GM19025 (cell line): ENCODE data around the gene RPUSD2.
A peak's percentile ranks its signal among the peaks of the same experiment; 100 is the strongest.

Source experiments
- ATAC-seq: cut with Tn5 transposase; IDR thresholded peaks from one replicate; pipeline ENCODE4 v1.9.1; 2021; ENCODE audit warnings: mild to moderate bottlenecking, low read depth, moderate library complexity; ENCODE audit not compliant: unreplicated experiment

Gene RPUSD2

DNA sequence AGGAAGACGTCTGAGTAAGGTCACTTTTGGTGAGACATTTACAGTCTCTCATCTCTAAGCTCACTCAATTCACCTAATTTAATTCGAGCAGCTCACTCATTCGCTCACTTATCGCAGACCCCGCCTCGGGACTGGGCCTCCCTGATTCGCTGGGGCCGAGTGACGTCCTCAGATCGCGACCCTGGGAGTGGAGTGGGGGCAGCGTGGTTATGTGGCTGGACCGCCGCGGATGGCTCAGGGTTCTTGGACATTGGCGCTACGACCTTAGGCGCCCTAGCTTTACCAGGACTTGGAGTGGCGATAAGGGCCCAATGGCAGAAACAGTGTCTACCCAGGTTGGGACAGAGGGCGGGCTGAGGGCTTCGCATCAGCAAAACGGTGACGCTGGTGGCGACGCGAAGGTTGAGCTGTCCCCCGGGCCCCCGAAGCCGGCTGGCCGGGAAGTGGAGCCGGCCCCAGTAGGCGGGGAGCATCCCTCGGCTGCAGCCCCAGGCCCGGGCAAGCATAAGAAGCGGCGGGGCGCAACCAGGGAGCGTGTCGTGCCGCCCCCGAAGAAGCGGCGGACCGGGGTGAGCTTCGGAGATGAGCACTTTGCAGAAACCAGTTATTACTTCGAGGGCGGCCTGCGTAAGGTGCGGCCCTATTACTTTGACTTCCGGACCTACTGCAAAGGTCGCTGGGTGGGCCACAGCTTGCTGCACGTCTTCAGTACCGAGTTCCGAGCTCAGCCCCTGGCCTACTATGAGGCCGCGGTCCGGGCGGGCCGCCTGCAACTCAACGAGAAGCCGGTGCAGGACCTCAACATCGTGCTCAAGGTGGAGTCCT, at the start of gene RPUSD2:
Gene RPUSD2 (plus strand): TSS at position 171 of the 825 bp plus-strand sequence. CDS start 39 bp downstream, at position 210.
- ATAC-seq, result no peak

GRCh38 chr15:40523611-40524010, 45.5 kb upstream of the RPUSD2 start:
- no peak for ATAC-seq

- no peak for ATAC-seq
Measured at GRCh38 chr15:40525855-40526254, 43.2 kb upstream of the RPUSD2 start.

DNA sequence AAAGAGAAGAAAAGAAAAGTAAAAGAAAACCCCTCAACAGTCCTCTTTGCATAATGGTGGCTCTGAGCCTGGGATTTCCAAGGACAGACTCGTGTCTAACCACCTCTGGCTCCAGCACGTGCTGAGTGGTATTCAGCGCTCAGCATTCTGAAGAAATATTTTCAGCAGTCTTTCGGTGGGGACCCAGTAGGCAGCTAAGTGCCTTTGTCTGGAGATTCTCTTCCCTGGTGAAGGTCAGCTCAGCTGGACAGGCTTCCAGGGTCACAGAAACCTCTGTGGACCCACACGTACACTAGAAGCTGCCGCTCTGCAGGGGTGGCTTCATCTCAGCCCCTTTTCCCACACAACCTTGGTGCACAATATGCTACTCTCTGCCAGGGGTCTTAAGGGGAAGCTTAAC, 40.3 kb upstream of the RPUSD2 start:
- no peak for ATAC-seq

- ATAC-seq, result no peak
Measured at GRCh38 chr15:40533763-40534364, 35.2 kb upstream of the RPUSD2 start.

GRCh38 chr15:40534371-40534770, 34.7 kb upstream of the RPUSD2 start:
- ATAC-seq, result no peak

- ATAC-seq, result no peak
Measured at GRCh38 chr15:40536501-40536900, 32.6 kb upstream of the RPUSD2 start.

DNA sequence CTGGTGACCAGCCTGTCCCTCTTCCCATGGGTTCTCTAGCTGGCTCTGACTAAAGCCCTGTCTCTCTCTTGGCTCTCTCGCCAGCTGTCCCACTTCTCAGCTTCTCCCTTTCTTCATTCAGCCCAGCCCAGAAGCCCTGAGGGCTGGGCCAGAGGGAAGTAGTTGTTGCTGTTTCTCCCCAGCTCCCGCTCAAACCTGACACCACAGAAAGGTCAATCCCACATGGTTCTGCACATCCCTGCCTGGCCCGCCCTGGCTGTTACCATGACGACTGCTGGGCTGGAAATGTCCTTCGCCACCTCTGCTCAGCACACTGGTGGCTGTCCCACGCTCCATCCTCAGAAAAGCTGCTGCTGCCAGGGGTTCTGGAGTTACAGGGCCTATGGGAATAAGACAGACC, 30.1 kb upstream of the RPUSD2 start:
- ATAC-seq, result no peak

GRCh38 chr15:40543082-40543481, 26.0 kb upstream of the RPUSD2 start:
- ATAC-seq, result no peak

DNA sequence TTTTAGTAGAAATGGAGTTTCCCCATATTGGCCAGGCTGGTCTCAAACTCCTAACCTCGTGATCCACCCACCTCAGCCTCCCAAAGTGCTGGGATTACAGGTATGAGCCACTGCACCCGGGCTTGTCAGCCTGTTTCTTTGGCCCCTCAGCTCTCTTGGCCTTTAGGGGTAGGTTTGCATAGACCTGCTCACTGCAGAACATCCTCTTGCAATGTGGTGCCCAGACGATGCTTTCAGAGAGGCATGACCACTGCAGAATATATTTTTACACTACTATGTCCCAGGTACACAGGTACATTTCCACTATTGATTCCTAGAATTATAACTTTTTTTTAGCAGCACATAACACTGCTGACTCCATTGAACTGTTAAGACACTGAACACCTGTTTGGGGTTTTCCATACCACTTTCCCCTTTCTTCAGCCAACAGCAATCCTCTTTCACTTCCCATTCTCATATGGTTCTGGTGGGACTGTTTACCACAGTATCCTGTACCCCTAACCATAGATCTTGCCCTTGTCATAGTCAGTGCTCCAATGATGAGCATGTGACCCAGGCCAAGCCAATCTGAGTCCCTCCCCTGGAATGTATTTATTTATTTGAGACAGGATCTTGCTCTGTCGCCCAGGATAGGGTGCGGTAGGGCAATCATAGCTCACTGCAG, 25.3 kb upstream of the RPUSD2 start:
- peak; percentile 78 for ATAC-seq

GRCh38 chr15:40545457-40545856, 23.6 kb upstream of the RPUSD2 start:
- ATAC-seq, result no peak

DNA sequence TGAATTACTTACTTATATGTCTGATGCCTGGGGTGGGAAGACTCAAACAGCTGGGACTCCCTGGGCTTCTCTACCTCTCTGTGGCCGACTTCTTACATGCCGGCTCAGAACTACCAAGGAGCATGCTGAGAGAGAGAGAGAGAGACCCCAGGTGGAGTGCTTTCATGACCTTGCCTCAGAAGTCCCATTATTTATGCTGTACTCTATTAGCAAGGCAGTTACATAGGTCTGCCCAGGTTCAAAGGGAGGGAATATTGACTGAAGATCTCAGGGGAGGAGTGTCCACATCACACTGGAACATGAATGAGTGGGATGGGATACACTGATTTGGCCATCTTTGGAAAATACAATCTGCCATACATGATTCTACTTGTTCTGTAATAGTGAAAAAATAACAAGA, 20.5 kb upstream of the RPUSD2 start:
- ATAC-seq, result no peak

DNA sequence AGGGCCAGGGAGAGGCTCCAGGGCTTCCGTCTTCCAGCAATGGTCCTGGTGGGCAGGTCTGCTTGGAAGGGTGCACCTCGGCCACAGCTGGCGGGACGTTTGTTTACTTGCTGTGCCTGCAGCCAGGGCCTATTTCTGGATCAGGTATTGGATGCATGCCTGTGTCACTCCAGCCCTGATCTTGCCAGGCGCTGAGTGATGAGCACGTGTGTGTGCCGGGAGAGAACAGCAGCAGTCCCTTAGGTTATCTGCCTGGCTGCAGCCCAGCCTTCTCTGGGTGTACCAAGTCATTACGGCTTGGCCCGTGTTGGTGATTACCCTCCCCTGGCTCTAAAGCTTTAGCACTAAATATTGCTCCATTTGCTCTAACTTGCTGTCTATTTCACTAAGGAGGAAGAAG, 19.2 kb upstream of the RPUSD2 start:
- no peak for ATAC-seq

DNA sequence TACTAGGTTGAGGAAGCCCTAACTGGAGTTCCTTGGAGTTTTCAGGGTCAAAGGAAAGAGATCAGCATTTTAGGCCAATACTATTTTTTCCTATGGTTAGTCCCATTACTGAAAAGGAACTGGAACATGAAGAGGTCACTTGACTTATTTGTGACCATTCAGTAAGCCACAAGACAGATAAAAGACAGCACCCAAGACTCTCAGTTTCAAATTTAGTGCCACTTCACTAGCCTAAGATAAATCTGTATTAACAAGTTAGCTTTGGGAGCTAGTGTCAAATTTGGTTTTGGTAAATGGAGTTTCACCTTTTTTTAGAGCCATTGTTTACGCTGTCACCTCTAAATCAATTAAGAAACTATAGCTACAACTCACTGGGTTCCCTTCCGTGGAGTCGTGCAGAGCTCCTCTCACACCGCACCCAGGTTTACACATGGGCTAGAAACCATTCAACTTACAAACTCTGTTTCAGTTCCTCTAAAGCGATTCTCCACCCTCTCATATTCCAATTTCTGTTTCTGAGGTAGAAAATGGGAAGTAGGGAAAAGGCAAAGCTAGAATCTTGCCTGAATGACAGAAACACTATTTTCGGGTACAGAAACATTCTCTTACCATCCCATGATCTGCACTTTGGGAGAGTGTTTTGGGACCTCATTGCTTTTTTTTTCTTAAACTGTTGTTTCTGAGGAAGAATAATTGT, 18.6 kb upstream of the RPUSD2 start:
- peak; percentile 76 for ATAC-seq

GRCh38 chr15:40554161-40554525, 15.0 kb upstream of the RPUSD2 start:
- ATAC-seq, result no peak

GRCh38 chr15:40555876-40556275, 13.2 kb upstream of the RPUSD2 start:
- ATAC-seq, result no peak

GRCh38 chr15:40558952-40559742, 10.0 kb upstream of the RPUSD2 start:
- ATAC-seq, result no peak

DNA sequence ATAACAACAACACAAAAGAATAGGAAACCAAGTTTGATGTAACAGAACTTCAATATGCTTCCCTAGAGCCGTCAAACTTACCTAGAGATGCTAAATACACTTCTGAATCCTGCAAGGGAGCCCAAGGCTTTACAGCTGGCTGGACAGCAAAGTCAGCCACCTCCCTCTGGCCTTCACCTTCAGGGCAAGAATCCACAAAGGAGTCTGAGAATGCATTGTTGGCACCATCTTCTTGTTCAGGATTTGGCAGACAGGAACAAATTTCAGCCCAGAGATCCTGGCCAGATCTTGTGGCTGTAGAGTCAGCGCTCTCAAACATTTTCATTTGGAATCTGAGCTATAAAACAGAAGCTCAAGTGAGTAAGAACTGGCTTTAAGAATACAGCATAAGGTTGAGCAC, 6.4 kb upstream of the RPUSD2 start:
- no peak for ATAC-seq

DNA sequence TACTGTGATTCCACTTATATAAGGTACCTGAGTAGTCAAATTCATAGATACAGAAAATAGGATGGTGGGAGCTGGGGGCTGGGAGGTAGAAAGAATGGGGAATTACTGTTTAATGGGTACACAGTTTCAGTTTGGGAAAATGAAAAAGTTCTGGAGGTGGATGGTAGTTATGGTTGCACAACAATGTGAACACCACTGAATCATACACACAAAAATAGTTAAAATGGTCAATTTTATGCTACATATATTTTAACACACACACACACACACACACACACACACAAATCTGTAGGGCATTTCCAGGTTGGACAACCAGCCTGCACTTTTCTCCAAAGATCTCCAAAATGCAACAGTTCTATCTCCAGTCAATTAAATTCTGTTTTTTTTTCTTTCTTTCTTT, 5.7 kb upstream of the RPUSD2 start:
- no peak for ATAC-seq

DNA sequence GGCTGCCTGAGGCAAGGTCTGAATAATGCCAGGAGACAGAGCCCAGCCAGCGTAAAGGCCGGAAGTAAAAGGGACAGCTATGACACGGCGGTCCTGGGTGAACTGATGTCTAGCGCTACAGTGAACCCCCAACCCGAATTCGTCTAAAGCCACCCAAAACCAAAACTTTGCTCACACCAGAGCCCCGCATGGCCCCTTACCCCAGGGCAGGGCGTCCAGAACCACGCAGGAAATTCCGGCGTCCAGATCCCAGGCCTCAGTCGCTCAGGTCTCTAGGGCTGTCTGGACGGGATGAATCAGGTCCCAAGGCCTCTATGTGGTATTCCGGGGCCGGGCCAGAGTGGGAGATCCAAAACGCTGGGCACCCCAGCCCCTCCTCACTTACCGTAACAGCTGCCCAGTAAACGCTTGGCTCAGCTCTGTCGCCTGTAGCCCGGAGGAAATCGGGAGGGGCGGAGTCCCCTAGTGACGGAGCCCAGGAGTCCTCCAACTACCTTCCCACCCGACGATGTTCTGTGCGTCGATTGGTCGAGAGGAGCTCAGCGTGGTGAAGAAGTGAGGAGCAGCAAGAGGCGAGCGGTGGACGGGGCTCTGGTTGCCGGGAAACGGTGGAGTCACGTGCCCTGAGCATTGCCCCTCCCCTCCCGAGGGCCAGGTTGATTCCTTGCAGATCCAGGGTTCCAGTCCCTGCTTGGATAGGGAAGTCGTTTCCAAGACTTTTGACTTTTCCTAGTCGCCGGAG, 4.3 kb upstream of the RPUSD2 start, which contains the start of gene CCDC32:
Gene CCDC32 (minus strand): TSS at position 452 of the 742 bp plus-strand sequence. CDS start 2,027 bp downstream, outside the sequence.
- ATAC-seq, result peak; percentile 98
